Neuronal stem cell (in vitro differentiated cells): ENCODE measurements around the gene CARS2.
A peak's percentile ranks its signal among the peaks of the same experiment; 100 is the strongest.

Experiments
- DNase-seq: peaks from one replicate; pipeline ENCODE4 v3.0.0-alpha.2; 2013; ENCODE audit warnings: low spot score
- H2AFZ ChIP-seq: one replicate; pipeline ENCODE4 v1.6.1; 2013; ENCODE audit warnings: mild to moderate bottlenecking, low read length, inconsistent platforms
- H2AK5ac ChIP-seq: 2 replicates; pipeline ENCODE4 v1.6.1; 2013; ENCODE audit warnings: low read depth, mild to moderate bottlenecking, inconsistent platforms, low read length, moderate library complexity, mixed read lengths
- H2BK120ac ChIP-seq: 2 replicates; pipeline ENCODE4 v1.6.1; 2013; ENCODE audit warnings: low read depth, mild to moderate bottlenecking, inconsistent platforms, low read length, moderate library complexity, mixed read lengths
- H2BK12ac ChIP-seq: one replicate; pipeline ENCODE4 v1.6.1; 2013; ENCODE audit warnings: low read length, inconsistent platforms
- H2BK15ac ChIP-seq: 2 replicates; pipeline ENCODE4 v1.6.1; 2013; ENCODE audit warnings: mild to moderate bottlenecking, low read length, inconsistent platforms, mixed read lengths
- H2BK5ac ChIP-seq: one replicate; pipeline ENCODE4 v1.6.1; 2013; ENCODE audit warnings: inconsistent platforms, mild to moderate bottlenecking, low read length, moderate library complexity
- H3K14ac ChIP-seq: one replicate; pipeline ENCODE4 v1.6.1; 2013; ENCODE audit warnings: low read length, inconsistent platforms
- H3K18ac ChIP-seq: 2 replicates; pipeline ENCODE4 v1.6.1; 2013; ENCODE audit warnings: low read length, inconsistent platforms
- H3K23ac ChIP-seq: 2 replicates; pipeline ENCODE4 v1.6.1; 2013; ENCODE audit warnings: low read depth, mild to moderate bottlenecking, mixed read lengths, low read length, inconsistent platforms; ENCODE audit not compliant: poor library complexity
- H3K27ac ChIP-seq: replicated peaks from 3 replicates; pipeline ENCODE4 v1.5.1; 2013; ENCODE audit warnings: low read length, inconsistent platforms
- H3K27me3 ChIP-seq, 3 experiments: 2 replicates each; pipeline ENCODE4 v1.6.1; 2013; ENCODE audit warnings: low read length in 3 of 3, mild to moderate bottlenecking in 2 of 3, inconsistent platforms in 1 of 3, low read depth in 1 of 3, mixed read lengths in 1 of 3, moderate library complexity in 1 of 3; ENCODE audit not compliant: control insufficient read depth in 3 of 3, insufficient read depth in 3 of 3
- H3K36me3 ChIP-seq, 2 donors: replicated peaks in 1 of 2; 2 replicates each; pipeline ENCODE4 v1.6.1; 2013; ENCODE audit warnings: low read length in 2 of 2; ENCODE audit not compliant: control insufficient read depth in 2 of 2, insufficient read depth in 2 of 2
- H3K4ac ChIP-seq: 2 replicates; pipeline ENCODE4 v1.6.1; 2013; ENCODE audit warnings: inconsistent platforms, mild to moderate bottlenecking, low read length, moderate library complexity
- H3K4me1 ChIP-seq, 2 donors: 1 replicate in 1 of 2; 2 replicates in 1 of 2; pipeline ENCODE4 v1.6.1; 2013; ENCODE audit warnings: low read length in 2 of 2, low read depth in 1 of 2; ENCODE audit not compliant: control insufficient read depth in 2 of 2, insufficient read depth in 1 of 2
- H3K4me2 ChIP-seq: one replicate; pipeline ENCODE4 v1.6.1; 2013; ENCODE audit warnings: mild to moderate bottlenecking, low read length, inconsistent platforms; ENCODE audit not compliant: insufficient read depth, poor library complexity, severe bottlenecking
- H3K4me3 ChIP-seq, 2 donors: 2 replicates each; pipeline ENCODE4 v1.5.1; 2013; ENCODE audit warnings: low read length in 2 of 2, mild to moderate bottlenecking in 2 of 2, inconsistent platforms in 1 of 2, moderate library complexity in 1 of 2
- H3K79me1 ChIP-seq: one replicate; pipeline ENCODE4 v1.6.1; 2013; ENCODE audit warnings: low read depth, mild to moderate bottlenecking, inconsistent platforms, low read length, moderate library complexity
- H3K9ac ChIP-seq: one replicate; pipeline ENCODE4 v1.6.1; 2013; ENCODE audit warnings: mild to moderate bottlenecking, low read depth, low read length, inconsistent platforms; ENCODE audit not compliant: poor library complexity
- H3K9me3 ChIP-seq, 2 donors: replicated peaks in 1 of 2; 2 replicates each; pipeline versions ENCODE3 to v1.6.1; 2013; ENCODE audit warnings: low read length in 2 of 2, mild to moderate bottlenecking in 2 of 2, inconsistent platforms in 1 of 2, low read depth in 1 of 2, mixed read lengths in 1 of 2, moderate library complexity in 1 of 2; ENCODE audit not compliant: control insufficient read depth in 2 of 2, insufficient read depth in 1 of 2
- H4K8ac ChIP-seq: one replicate; pipeline ENCODE4 v1.6.1; 2013; ENCODE audit warnings: low read depth, mild to moderate bottlenecking, inconsistent platforms, low read length, moderate library complexity
- H4K91ac ChIP-seq: one replicate; pipeline ENCODE4 v1.6.1; 2013; ENCODE audit warnings: low read length, low read depth, mild to moderate bottlenecking, inconsistent platforms; ENCODE audit not compliant: poor library complexity
- WGBS, 2 donors: extraction: QIAGEN DNeasy Blood & Tissue Kit; methylation state at CpG; one replicate each; pipeline ENCODE4 v1.1.7; 2013; ENCODE audit warnings: missing lambda C conversion rate in 2 of 2, mixed read lengths in 1 of 2; ENCODE audit not compliant: insufficient read length in 2 of 2, insufficient replicate concordance in 1 of 2; ENCODE audit errors: extremely low coverage in 2 of 2; 5-methylcytosine and 5-hydroxymethylcytosine counted together

The CARS2 gene

GRCh38 chr13:110719036-110719710, 13.3 kb upstream of the CARS2 start:
- Histone ChIP-seq H3K9me3 (peaks cover 0 to 3% of the 10 kb centered on the region in 2 donors), H2BK12ac (peak overlapping the region; percentile 64), H2AK5ac (no peak overlapping the region), H4K91ac (no peak overlapping the region), H2BK120ac (no peak overlapping the region), H3K14ac (no peak overlapping the region), H2AFZ (no peak overlapping the region), H3K4ac (no peak overlapping the region), H4K8ac (no peak overlapping the region), H3K4me1 (peaks cover 3 to 6% of the 10 kb centered on the region in 2 donors), H3K18ac (no peak overlapping the region), H3K36me3 (peaks cover 9 to 42% of the 10 kb centered on the region in 2 donors), H3K9ac (no peak overlapping the region), H3K79me1 (peaks cover 10% of the 10 kb centered on the region), H3K27ac (no peak overlapping the region), H3K27me3 (no peaks in the 10 kb centered on the region), H3K23ac (peak overlapping the region; percentile 38), H2BK15ac (no peak overlapping the region), H2BK5ac (no peak overlapping the region), H3K4me3 (peak overlapping the region in 1 of 2 donors; percentile 56), H3K4me2 (no peak overlapping the region)
- WGBS, 2 donors, result no CpG with 5 or more reads among the region's 61 CpGs
- DNase-seq, result no peak

- no peak for DNase-seq
Measured at GRCh38 chr13:110716247-110716515, 10.3 kb upstream of the CARS2 start.

GRCh38 chr13:110715395-110716246, 9.7 kb upstream of the CARS2 start:
- Histone ChIP-seq H4K91ac (no peak overlapping the region), H2AK5ac (no peak overlapping the region), H3K4me3 (peak overlapping the region; percentile 95 to 99), H4K8ac (no peak overlapping the region), H3K4ac (no peak overlapping the region), H3K4me2 (peak overlapping the region; percentile 79), H3K9ac (peak overlapping the region; percentile 95), H3K27me3 (no peaks in the 10 kb centered on the region), H3K4me1 (peaks cover 1 to 6% of the 10 kb centered on the region in 2 donors), H3K27ac (peak overlapping the region; percentile 87), H3K36me3 (peaks cover 9 to 20% of the 10 kb centered on the region in 2 donors), H2BK5ac (no peak overlapping the region), H3K18ac (peak overlapping the region; percentile 76), H2AFZ (peak overlapping the region; percentile 81), H2BK120ac (no peak overlapping the region), H3K23ac (peak overlapping the region; percentile 96), H2BK15ac (no peak overlapping the region), H2BK12ac (peak overlapping the region; percentile 63), H3K9me3 (peaks cover 0 to 3% of the 10 kb centered on the region in 2 donors), H3K14ac (no peak overlapping the region), H3K79me1 (peaks cover 12% of the 10 kb centered on the region)
- WGBS, 2 donors, result no CpG with 5 or more reads among the region's 74 CpGs
- peak; percentile 99 for DNase-seq

More at GRCh38 chr13:110716247-110716515, 10.3 kb upstream of the CARS2 start:
- H3K14ac ChIP-seq, result no peak overlapping the region
- H3K27me3 ChIP-seq, result no peaks in the 10 kb centered on the region
- H3K4me3 ChIP-seq, result peak overlapping the region; percentile 64 to 99
- no peak overlapping the region for H2BK5ac ChIP-seq
- WGBS, 2 donors, result no CpG with 5 or more reads among the region's 12 CpGs
- no peak overlapping the region for H4K8ac ChIP-seq
- H3K9ac ChIP-seq, result peak overlapping the region; percentile 95
- peak overlapping the region; percentile 2 for H3K18ac ChIP-seq
- H3K36me3 ChIP-seq, result peaks cover 9 to 26% of the 10 kb centered on the region in 2 donors
- no peak overlapping the region for H2BK12ac ChIP-seq
- H3K4me1 ChIP-seq, result peaks cover 1 to 6% of the 10 kb centered on the region in 2 donors
- H3K9me3 ChIP-seq, result peaks cover 0 to 3% of the 10 kb centered on the region in 2 donors
- peak overlapping the region; percentile 79 for H3K4me2 ChIP-seq
- no peak overlapping the region for H2BK15ac ChIP-seq
- no peak overlapping the region for H2AK5ac ChIP-seq
- H2BK120ac ChIP-seq, result no peak overlapping the region
- no peak overlapping the region for H3K4ac ChIP-seq
- peak overlapping the region; percentile 81 for H2AFZ ChIP-seq
- H3K27ac ChIP-seq, result peak overlapping the region; percentile 64
- H3K23ac ChIP-seq, result no peak overlapping the region
- H4K91ac ChIP-seq, result no peak overlapping the region
- peaks cover 12% of the 10 kb centered on the region for H3K79me1 ChIP-seq
